GM12878 (cell line): ENCODE measurements around the gene TET1. TPM values are rescaled to one million over a fixed set of nuclear protein-coding genes. Genes with fewer than 3 reads are reported as not detected.

ENCODE experiments used
- ATAC-seq: fragments of 200-7000 bp; cut with Tn5 transposase; 3 replicates; pipeline ENCODE4 v1.9.1; 2020; ENCODE audit warnings: mild to moderate bottlenecking, moderate library complexity
- BruUV-seq: library from RNA; stranded (reverse); fragments of 400-500 nt; replicated peaks from 2 replicates; lab custom pipeline; 2021; lab: Mats Ljungman, UMichigan
- CTCF ChIA-PET: fragments of 300-600 bp; sonication (Branson Sonifier 250); formaldehyde crosslinking; extraction: SDS; loops from one replicate; lab custom pipeline; 2021; ENCODE audit warnings: inconsistent platforms; lab: Yijun Ruan, JAX
- POLR2A ChIA-PET: fragments of 350-600 bp; formaldehyde crosslinking; extraction: SDS; loops from one replicate; lab custom pipeline; 2021; ENCODE audit warnings: inconsistent platforms; lab: Charles Lee
- RAD21 ChIA-PET: fragments of 300-600 bp; sonication (Branson Sonifier 250); formaldehyde crosslinking; loops from one replicate; lab custom pipeline; 2023; ENCODE audit warnings: antibody characterized with exemption; ENCODE audit not compliant: unreplicated experiment; lab: Charles Lee
- SMC1A ChIA-PET: fragments of 300-600 bp; sonication (Branson Sonifier 250); formaldehyde crosslinking; loops from one replicate; lab custom pipeline; 2023; ENCODE audit not compliant: unreplicated experiment, uncharacterized antibody; lab: Charles Lee
- DNase-seq: peaks from one replicate; pipeline ENCODE4 v3.0.0-alpha.2; 2011; ENCODE audit warnings: low read depth, low spot score
- FAIRE-seq: peaks from 3 replicates; lab custom pipeline; 2011; peaks lifted over from hg19 to GRCh38; lab: Jason Lieb, UNC
- H2AFZ ChIP-seq: 2 replicates; pipeline ENCODE4 v1.6.0; 2011; ENCODE audit warnings: low read depth, low read length, control low read depth; ENCODE audit not compliant: control insufficient read depth
- H3K27ac ChIP-seq: 2 replicates; pipeline ENCODE4 v1.5.1; 2011; ENCODE audit warnings: control low read depth; ENCODE audit not compliant: control insufficient read depth, insufficient read depth
- H3K27me3 ChIP-seq, 2 experiments: replicated peaks in 1 of 2; 2 replicates each; pipeline versions ENCODE4 v1.6.0 to v1.6.1; 2011; ENCODE audit warnings: low read length in 1 of 2; ENCODE audit not compliant: control insufficient read depth in 2 of 2, insufficient read depth in 2 of 2
- H3K36me3 ChIP-seq, 2 experiments: 2 replicates each; pipeline ENCODE4 v1.5.1; 2011; ENCODE audit warnings: low read length in 1 of 2; ENCODE audit not compliant: control insufficient read depth in 2 of 2, insufficient read depth in 2 of 2
- H3K4me1 ChIP-seq: 2 replicates; pipeline ENCODE4 v1.6.1; 2011; ENCODE audit warnings: mild to moderate bottlenecking, low read length, moderate library complexity, mixed read lengths; ENCODE audit not compliant: control insufficient read depth, insufficient read depth
- H3K4me2 ChIP-seq: 2 replicates; pipeline ENCODE4 v1.6.0; 2011; ENCODE audit warnings: control low read depth; ENCODE audit not compliant: control insufficient read depth, insufficient read depth
- H3K4me3 ChIP-seq: fragments of 200-600 bp; sonication (generic); 2 replicates; pipeline ENCODE4 v1.5.1; 2016
- H3K79me2 ChIP-seq: 2 replicates; pipeline ENCODE4 v1.6.0; 2011; ENCODE audit warnings: low read length; ENCODE audit not compliant: control insufficient read depth, insufficient read depth
- H3K9ac ChIP-seq: 2 replicates; pipeline ENCODE4 v1.8.0; 2011; ENCODE audit warnings: low read length, control low read depth, mixed read lengths; ENCODE audit not compliant: control insufficient read depth, insufficient read depth
- H3K9me3 ChIP-seq: replicated peaks from 3 replicates; pipeline ENCODE4 v1.5.1; 2011; ENCODE audit warnings: mild to moderate bottlenecking, low read length; ENCODE audit not compliant: control insufficient read depth, insufficient read depth
- H4K20me1 ChIP-seq: 2 replicates; pipeline ENCODE4 v1.6.0; 2011; ENCODE audit not compliant: control insufficient read depth, insufficient read depth
- BRCA1 ChIP-seq: IDR thresholded peaks from 2 replicates; pipeline ENCODE4 v1.6.1; 2011; ENCODE audit warnings: low read depth, low read length, improper control_type of control experiment
- DPF2 ChIP-seq: fragments of 450-650 bp; IDR thresholded peaks from 2 replicates; pipeline ENCODE4 v1.6.1; 2017; ENCODE audit warnings: mild to moderate bottlenecking
- EED ChIP-seq: sonication (generic); IDR thresholded peaks from 2 replicates; pipeline ENCODE4 v1.6.1; 2016; ENCODE audit warnings: antibody characterized with exemption, low read depth
- FOXK2 ChIP-seq: fragments of 450-650 bp; IDR thresholded peaks from 2 replicates; pipeline ENCODE4 v1.6.1; 2017; ENCODE audit warnings: mild to moderate bottlenecking, moderate library complexity
- HCFC1 ChIP-seq: fragments of 150-350 bp; IDR thresholded peaks from 2 replicates; pipeline ENCODE4 v1.6.1; 2014; ENCODE audit warnings: low read length
- IKZF1 ChIP-seq: fragments of 450-650 bp; conservative IDR thresholded peaks from 2 replicates; pipeline ENCODE4 v1.6.1; 2017; ENCODE audit warnings: antibody characterized with exemption, mild to moderate bottlenecking
- IRF4 ChIP-seq: IDR thresholded peaks from 2 replicates; pipeline ENCODE4 v1.6.1; 2011; ENCODE audit warnings: low read depth, low read length
- KLF5 ChIP-seq: fragments of 450-650 bp; IDR thresholded peaks from 2 replicates; pipeline ENCODE4 v1.6.1; 2014; ENCODE audit warnings: mild to moderate bottlenecking; ENCODE audit not compliant: partially characterized antibody
- LARP7 ChIP-seq: fragments of 450-650 bp; IDR thresholded peaks from 2 replicates; pipeline ENCODE4 v1.6.1; 2017; ENCODE audit warnings: mild to moderate bottlenecking
- MYB ChIP-seq: fragments of 150-350 bp; IDR thresholded peaks from 2 replicates; pipeline ENCODE4 v1.6.1; 2014; ENCODE audit warnings: mild to moderate bottlenecking, low read depth, low read length, borderline replicate concordance
- NFXL1 ChIP-seq: fragments of 450-650 bp; IDR thresholded peaks from 2 replicates; pipeline ENCODE4 v1.6.1; 2017; ENCODE audit warnings: antibody characterized with exemption, mild to moderate bottlenecking, borderline replicate concordance
- PML ChIP-seq: IDR thresholded peaks from 2 replicates; pipeline ENCODE4 v1.6.1; 2012; ENCODE audit warnings: low read length, inconsistent platforms
- RCOR1 ChIP-seq: conservative IDR thresholded peaks from 2 replicates; pipeline ENCODE4 v1.6.1; 2012; ENCODE audit warnings: low read depth, low read length, improper control_type of control experiment
- SMARCA5 ChIP-seq: fragments of 450-650 bp; IDR thresholded peaks from 2 replicates; pipeline ENCODE4 v1.6.1; 2017; ENCODE audit warnings: mild to moderate bottlenecking
- STAT3 ChIP-seq: IDR thresholded peaks from 2 replicates; pipeline ENCODE4 v1.6.1; 2011; ENCODE audit warnings: low read depth, low read length, improper control_type of control experiment
- YBX1 ChIP-seq: fragments of 450-650 bp; IDR thresholded peaks from 2 replicates; pipeline ENCODE4 v1.6.1; 2016; ENCODE audit warnings: antibody characterized with exemption
- ZNF274 ChIP-seq: IDR thresholded peaks from one replicate; pipeline ENCODE4 v1.8.0; 2011; ENCODE audit not compliant: insufficient read length, insufficient read depth
- WGBS: methylation state at CpG from one replicate; pipeline ENCODE4 v1.1.6; 2016; ENCODE audit warnings: low lambda C conversion rate; ENCODE audit not compliant: insufficient replicate concordance, insufficient coverage; ENCODE audit errors: missing lambda C conversion rate; 5-methylcytosine and 5-hydroxymethylcytosine counted together
- in situ Hi-C: fragments of 300-500 bp; cut with MboI; formaldehyde crosslinking; loops from 9 replicates; pipeline ENCODE4 v1.14.3; 2018; ENCODE audit warnings: mixed read lengths
- intact Hi-C: fragments of 100-400 bp; cut with micrococcal nuclease; formaldehyde crosslinking; loops from one replicate; pipeline ENCODE4 v1.14.2; 2022; ENCODE audit not compliant: unreplicated experiment
- polyA plus RNA-seq, 11 experiments: library from polyadenylated mRNA; depleted of rRNA in 4 of 11; unstranded in 6 of 11; stranded (reverse) in 5 of 11; fragments of >200 nt; fragmentation: Nextera tagmentation in 4 of 11; fragmentation: Illumina TruSeq in 1 of 11; extraction: Ambion mirVana in 4 of 11; extraction: Trizol in 1 of 11; gene quantifications; 1 replicate in 1 of 11; 2 replicates in 10 of 11; pipeline versions ENCODE4 v1.2.1 to v1.2.3, GENCODE V29; 2011 to 2016; ENCODE audit warnings: inconsistent platforms in 2 of 11, missing spikeins in 2 of 11, low read depth in 1 of 11
- total RNA-seq, 4 experiments: library from RNA; depleted of rRNA in 3 of 4; stranded (reverse); fragments of >200 nt in 3 of 4; fragmentation: Illumina TruSeq in 1 of 4; extraction: Trizol in 1 of 4; gene quantifications; 2 replicates each; pipeline versions ENCODE4 v1.2.1 to v1.2.3, GENCODE V29; 2013 to 2021
- TF ChIP-seq, protein P1 (sequence below): IDR thresholded peaks from 2 replicates; pipeline ENCODE4 v1.6.1; 2012; ENCODE audit warnings: improper control_type of control experiment, low read depth, low read length; ENCODE audit not compliant: insufficient replicate concordance
- TF ChIP-seq, protein P2 (sequence below): fragments of 450-650 bp; IDR thresholded peaks from 2 replicates; pipeline ENCODE4 v1.6.1; 2014; ENCODE audit warnings: mild to moderate bottlenecking
- TF ChIP-seq, protein P3 (sequence below): fragments of 450-650 bp; IDR thresholded peaks from 2 replicates; pipeline ENCODE4 v1.6.1; 2017; ENCODE audit warnings: low read depth, mild to moderate bottlenecking, moderate library complexity

Gene TET1
- total and polyA plus RNA-seq, 10 of the 15 experiments (the other 5 are each of a cell fraction or from before 2014, with no cell fraction given): 0.22 to 1.4 (median 0.60) TPM

DNA sequence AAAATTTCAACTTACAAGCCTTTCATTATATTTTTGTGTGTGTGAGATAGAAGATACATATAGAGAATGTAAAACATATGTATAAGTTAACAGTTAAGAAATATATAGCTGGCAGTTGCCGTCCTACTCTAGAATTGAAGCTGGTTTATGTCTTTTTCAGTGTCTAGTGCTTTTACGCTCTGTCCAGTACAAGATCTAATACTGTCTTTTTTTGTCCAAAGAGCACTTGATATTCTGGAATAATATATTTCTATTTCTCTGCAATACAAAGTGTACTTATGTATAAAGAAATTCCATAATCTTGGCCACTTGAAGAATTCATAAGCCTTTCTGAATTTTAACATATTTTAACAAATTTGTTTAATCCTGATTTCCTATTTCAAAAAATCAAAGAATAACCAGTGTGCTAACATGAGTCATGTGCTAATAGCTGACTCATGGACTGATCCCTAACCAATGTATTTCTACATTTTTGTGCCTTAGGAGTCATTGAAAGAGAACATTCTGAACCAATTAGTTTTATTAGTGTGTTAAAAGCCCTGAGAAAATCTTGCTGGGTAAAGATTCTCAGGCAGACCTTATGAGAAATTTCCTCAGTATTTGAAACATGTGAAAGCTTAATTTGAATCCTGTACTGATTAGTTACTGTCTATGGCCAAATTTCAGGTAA is 87.7 kb downstream of the TET1 start:
- DNase-seq (no peak), ATAC-seq (no peak), FAIRE-seq (no peak)
- CTCF ChIA-PET: no interaction called here
- POLR2A ChIA-PET: no interaction called here
- Histone ChIP-seq H3K4me1 (no peaks in the 10 kb centered on the region), H3K4me2 (no peak overlapping the region), H3K79me2 (no peaks in the 10 kb centered on the region), H3K27me3 (no peaks in the 10 kb centered on the region), H3K9ac (no peak overlapping the region), H3K9me3 (no peaks in the 10 kb centered on the region), H3K4me3 (no peak overlapping the region), H2AFZ (no peak overlapping the region), H3K27ac (no peak overlapping the region), H3K36me3 (no peaks in the 10 kb centered on the region), H4K20me1 (no peaks in the 10 kb centered on the region)
- BruUV-seq: no TSS peak
- SMC1A ChIA-PET: no interaction called here
- TF ChIP-seq FOXK2 (no peak), KLF5 (no peak), YBX1 (no peak), BRCA1 (no peak), ZNF274 (no peak), EED (no peak), STAT3 (no peak), MYB (no peak), NFXL1 (no peak), IKZF1 (no peak), PML (no peak), IRF4 (no peak), SMARCA5 (no peak), DPF2 (no peak), LARP7 (no peak), HCFC1 (no peak), RCOR1 (no peak)
- TF ChIP-seq, protein P1, sequence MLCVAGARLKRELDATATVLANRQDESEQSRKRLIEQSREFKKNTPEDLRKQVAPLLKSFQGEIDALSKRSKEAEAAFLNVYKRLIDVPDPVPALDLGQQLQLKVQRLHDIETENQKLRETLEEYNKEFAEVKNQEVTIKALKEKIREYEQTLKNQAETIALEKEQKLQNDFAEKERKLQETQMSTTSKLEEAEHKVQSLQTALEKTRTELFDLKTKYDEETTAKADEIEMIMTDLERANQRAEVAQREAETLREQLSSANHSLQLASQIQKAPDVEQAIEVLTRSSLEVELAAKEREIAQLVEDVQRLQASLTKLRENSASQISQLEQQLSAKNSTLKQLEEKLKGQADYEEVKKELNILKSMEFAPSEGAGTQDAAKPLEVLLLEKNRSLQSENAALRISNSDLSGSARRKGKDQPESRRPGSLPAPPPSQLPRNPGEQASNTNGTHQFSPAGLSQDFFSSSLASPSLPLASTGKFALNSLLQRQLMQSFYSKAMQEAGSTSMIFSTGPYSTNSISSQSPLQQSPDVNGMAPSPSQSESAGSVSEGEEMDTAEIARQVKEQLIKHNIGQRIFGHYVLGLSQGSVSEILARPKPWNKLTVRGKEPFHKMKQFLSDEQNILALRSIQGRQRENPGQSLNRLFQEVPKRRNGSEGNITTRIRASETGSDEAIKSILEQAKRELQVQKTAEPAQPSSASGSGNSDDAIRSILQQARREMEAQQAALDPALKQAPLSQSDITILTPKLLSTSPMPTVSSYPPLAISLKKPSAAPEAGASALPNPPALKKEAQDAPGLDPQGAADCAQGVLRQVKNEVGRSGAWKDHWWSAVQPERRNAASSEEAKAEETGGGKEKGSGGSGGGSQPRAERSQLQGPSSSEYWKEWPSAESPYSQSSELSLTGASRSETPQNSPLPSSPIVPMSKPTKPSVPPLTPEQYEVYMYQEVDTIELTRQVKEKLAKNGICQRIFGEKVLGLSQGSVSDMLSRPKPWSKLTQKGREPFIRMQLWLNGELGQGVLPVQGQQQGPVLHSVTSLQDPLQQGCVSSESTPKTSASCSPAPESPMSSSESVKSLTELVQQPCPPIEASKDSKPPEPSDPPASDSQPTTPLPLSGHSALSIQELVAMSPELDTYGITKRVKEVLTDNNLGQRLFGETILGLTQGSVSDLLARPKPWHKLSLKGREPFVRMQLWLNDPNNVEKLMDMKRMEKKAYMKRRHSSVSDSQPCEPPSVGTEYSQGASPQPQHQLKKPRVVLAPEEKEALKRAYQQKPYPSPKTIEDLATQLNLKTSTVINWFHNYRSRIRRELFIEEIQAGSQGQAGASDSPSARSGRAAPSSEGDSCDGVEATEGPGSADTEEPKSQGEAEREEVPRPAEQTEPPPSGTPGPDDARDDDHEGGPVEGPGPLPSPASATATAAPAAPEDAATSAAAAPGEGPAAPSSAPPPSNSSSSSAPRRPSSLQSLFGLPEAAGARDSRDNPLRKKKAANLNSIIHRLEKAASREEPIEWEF: no peak
- TF ChIP-seq, protein P2, sequence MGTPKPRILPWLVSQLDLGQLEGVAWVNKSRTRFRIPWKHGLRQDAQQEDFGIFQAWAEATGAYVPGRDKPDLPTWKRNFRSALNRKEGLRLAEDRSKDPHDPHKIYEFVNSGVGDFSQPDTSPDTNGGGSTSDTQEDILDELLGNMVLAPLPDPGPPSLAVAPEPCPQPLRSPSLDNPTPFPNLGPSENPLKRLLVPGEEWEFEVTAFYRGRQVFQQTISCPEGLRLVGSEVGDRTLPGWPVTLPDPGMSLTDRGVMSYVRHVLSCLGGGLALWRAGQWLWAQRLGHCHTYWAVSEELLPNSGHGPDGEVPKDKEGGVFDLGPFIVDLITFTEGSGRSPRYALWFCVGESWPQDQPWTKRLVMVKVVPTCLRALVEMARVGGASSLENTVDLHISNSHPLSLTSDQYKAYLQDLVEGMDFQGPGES: no peak
- TF ChIP-seq, protein P3, sequence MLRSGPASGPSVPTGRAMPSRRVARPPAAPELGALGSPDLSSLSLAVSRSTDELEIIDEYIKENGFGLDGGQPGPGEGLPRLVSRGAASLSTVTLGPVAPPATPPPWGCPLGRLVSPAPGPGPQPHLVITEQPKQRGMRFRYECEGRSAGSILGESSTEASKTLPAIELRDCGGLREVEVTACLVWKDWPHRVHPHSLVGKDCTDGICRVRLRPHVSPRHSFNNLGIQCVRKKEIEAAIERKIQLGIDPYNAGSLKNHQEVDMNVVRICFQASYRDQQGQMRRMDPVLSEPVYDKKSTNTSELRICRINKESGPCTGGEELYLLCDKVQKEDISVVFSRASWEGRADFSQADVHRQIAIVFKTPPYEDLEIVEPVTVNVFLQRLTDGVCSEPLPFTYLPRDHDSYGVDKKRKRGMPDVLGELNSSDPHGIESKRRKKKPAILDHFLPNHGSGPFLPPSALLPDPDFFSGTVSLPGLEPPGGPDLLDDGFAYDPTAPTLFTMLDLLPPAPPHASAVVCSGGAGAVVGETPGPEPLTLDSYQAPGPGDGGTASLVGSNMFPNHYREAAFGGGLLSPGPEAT: no peak
- RAD21 ChIA-PET: no interaction called here
- 98% methylated on average over 2 of the region's 2 CpGs for WGBS
- in situ Hi-C loops (no loop called here), intact Hi-C loops (no loop called here)
